Upper lobe of right lung (tissue), 1 donor: ENCODE results near the gene CES1. TPM values are rescaled to one million over a fixed set of nuclear protein-coding genes. Genes with fewer than 3 reads are reported as not detected.
"Not testable (repeated sequence)": the region's sequence is repeated elsewhere in the genome, so short reads cannot be mapped to it uniquely, and the experiment has no call there.

Source experiments
- ATAC-seq: fragments of 200-7000 bp; cut with Tn5 transposase; one replicate; pipeline ENCODE4 v1.9.1; 2020; ENCODE audit warnings: mild to moderate bottlenecking, moderate library complexity
- DNase-seq: peaks from one replicate; pipeline ENCODE4 v3.0.0-alpha.2; 2020
- H3K27ac ChIP-seq: fragments of 200-600 bp; one replicate; pipeline ENCODE4 v1.8.0; 2022
- H3K27me3 ChIP-seq: fragments of 200-600 bp; one replicate; pipeline ENCODE4 v1.8.0; 2022; ENCODE audit warnings: mild to moderate bottlenecking
- H3K36me3 ChIP-seq: fragments of 200-600 bp; one replicate; pipeline ENCODE4 v1.8.0; 2022
- H3K4me1 ChIP-seq: fragments of 200-600 bp; one replicate; pipeline ENCODE4 v1.8.0; 2022
- H3K4me3 ChIP-seq: fragments of 200-600 bp; one replicate; pipeline ENCODE4 v1.8.0; 2022; ENCODE audit warnings: mild to moderate bottlenecking
- H3K9me3 ChIP-seq: fragments of 200-600 bp; one replicate; pipeline ENCODE4 v1.8.0; 2022
- intact Hi-C: fragments of 100-400 bp; cut with DNase I; formaldehyde crosslinking; loops from one replicate; pipeline ENCODE4 v1.11.0; 2022
- total RNA-seq: library from RNA; stranded (reverse); fragmentation: NEBNext Ultra II Directional; extraction: Animal tissue kit (Norgen Biotek cat#: 25700); gene quantifications from one replicate; pipeline ENCODE4 v1.2.1, GENCODE V29; 2021
- TF ChIP-seq, protein P1 (sequence below): fragments of 200-600 bp; IDR thresholded peaks from one replicate; pipeline ENCODE4 v1.8.0; 2022; ENCODE audit warnings: antibody characterized with exemption
- donor health status: DM: no; HTN: yes; CAD: no; lungs with severe emphysema.

Gene CES1
- total RNA-seq, 1 donor from 2014 or later: 293 TPM

GRCh38 chr16:55821210-55821609, 11.7 kb downstream of the CES1 start:
- Histone ChIP-seq H3K27ac (no peak overlapping the region), H3K4me1 (no peaks in the 10 kb centered on the region), H3K4me3 (no peak overlapping the region), H3K36me3 (peaks cover 29% of the 10 kb centered on the region), H3K27me3 (no peaks in the 10 kb centered on the region), H3K9me3 (no peaks in the 10 kb centered on the region)
- TF ChIP-seq, protein P1, sequence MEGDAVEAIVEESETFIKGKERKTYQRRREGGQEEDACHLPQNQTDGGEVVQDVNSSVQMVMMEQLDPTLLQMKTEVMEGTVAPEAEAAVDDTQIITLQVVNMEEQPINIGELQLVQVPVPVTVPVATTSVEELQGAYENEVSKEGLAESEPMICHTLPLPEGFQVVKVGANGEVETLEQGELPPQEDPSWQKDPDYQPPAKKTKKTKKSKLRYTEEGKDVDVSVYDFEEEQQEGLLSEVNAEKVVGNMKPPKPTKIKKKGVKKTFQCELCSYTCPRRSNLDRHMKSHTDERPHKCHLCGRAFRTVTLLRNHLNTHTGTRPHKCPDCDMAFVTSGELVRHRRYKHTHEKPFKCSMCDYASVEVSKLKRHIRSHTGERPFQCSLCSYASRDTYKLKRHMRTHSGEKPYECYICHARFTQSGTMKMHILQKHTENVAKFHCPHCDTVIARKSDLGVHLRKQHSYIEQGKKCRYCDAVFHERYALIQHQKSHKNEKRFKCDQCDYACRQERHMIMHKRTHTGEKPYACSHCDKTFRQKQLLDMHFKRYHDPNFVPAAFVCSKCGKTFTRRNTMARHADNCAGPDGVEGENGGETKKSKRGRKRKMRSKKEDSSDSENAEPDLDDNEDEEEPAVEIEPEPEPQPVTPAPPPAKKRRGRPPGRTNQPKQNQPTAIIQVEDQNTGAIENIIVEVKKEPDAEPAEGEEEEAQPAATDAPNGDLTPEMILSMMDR: no peak
- DNase-seq (no peak), ATAC-seq (no peak)
- intact Hi-C loops: no loop called here

GRCh38 chr16:55820615-55821014, 12.3 kb downstream of the CES1 start:
- intact Hi-C loops: no loop called here
- no peaks in the 10 kb centered on the region for H3K9me3 ChIP-seq
- TF ChIP-seq, protein P1: no peak
- no peak overlapping the region for H3K27ac ChIP-seq
- peaks cover 28% of the 10 kb centered on the region for H3K36me3 ChIP-seq
- ATAC-seq (no peak), DNase-seq (no peak)
- no peaks in the 10 kb centered on the region for H3K27me3 ChIP-seq
- no peak overlapping the region for H3K4me3 ChIP-seq
- no peaks in the 10 kb centered on the region for H3K4me1 ChIP-seq

DNA sequence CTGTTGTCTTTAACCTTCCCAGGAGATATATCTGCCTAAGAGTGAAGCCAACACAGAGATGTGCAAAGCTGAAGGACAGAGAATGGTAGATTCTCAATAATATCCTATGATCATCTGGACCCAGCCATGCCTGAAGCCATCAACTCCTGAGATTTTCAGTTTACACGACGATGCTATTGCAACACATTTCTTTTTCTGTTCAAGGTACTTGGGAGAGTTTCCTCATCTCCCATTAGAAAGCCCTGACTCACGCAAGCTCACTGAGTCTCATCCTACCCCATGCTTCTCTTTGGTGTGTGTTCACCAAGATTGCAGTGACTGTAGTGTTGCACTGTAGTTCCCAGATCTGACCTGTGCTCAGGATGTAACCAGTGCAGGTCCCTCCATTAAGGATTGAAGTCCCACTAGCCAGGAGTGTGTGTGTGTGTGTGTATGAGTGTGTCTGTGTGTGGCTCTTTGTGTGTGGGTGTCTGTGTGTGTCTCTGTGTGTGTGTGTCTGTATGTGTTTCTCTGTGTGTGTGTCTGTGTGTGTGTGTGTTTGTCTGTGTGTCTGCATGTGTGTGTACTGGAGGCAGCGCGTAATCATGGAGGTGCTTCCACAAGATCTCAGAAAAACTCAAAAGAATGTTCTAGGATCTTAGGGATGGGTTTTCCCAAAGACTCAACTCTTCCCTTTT, 15.5 kb downstream of the CES1 start:
- Histone ChIP-seq H3K9me3 (no peaks in the 10 kb centered on the region), H3K27ac (no peak overlapping the region), H3K4me3 (no peak overlapping the region), H3K4me1 (no peaks in the 10 kb centered on the region), H3K36me3 (peaks cover 17% of the 10 kb centered on the region), H3K27me3 (no peaks in the 10 kb centered on the region)
- no peak for ATAC-seq
- TF ChIP-seq, protein P1: no peak
- intact Hi-C loops: no loop called here
- DNase-seq: no peak

- DNase-seq, H3K4me3 ChIP-seq, H3K9me3 ChIP-seq, H3K36me3 ChIP-seq, H3K27ac ChIP-seq, intact Hi-C loops, H3K4me1 ChIP-seq, H3K27me3 ChIP-seq, ATAC-seq: not testable (repeated sequence)
Measured at GRCh38 chr16:55816222-55816621, 16.7 kb downstream of the CES1 start.

GRCh38 chr16:55815320-55815719, 17.6 kb downstream of the CES1 start:
- TF ChIP-seq, protein P1: no peak
- Histone ChIP-seq H3K4me3 (no peak overlapping the region), H3K27ac (no peak overlapping the region), H3K36me3 (peaks cover 11% of the 10 kb centered on the region), H3K9me3 (no peaks in the 10 kb centered on the region), H3K27me3 (no peaks in the 10 kb centered on the region), H3K4me1 (no peaks in the 10 kb centered on the region)
- DNase-seq (no peak), ATAC-seq (peak; percentile 8)
- intact Hi-C loops: no loop called here

DNA sequence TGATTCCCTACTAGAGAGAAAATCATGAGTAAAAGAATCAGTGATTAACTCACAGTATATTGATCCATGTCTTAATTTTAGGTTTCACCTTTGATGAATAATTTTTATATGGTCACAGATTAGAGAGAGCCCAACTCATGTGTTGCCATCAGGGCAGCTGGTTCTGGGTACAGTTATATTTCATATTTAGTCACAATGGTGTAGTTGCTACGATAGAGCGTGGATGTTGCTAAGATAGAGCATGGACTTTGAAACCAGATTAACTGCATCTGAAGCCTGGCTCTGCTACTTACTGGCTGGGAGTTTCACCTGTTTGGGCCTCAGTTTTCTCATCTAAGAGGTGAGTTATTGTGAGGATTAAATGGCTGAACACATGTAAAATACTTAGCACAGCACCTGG, 18.7 kb downstream of the CES1 start:
- H3K9me3 ChIP-seq, DNase-seq, H3K4me3 ChIP-seq, ATAC-seq, H3K27me3 ChIP-seq, H3K4me1 ChIP-seq, intact Hi-C loops, H3K27ac ChIP-seq: not testable (repeated sequence)
- H3K36me3 ChIP-seq: peaks cover 17% of the 10 kb centered on the region

- H3K27me3 ChIP-seq, ATAC-seq, intact Hi-C loops, H3K4me1 ChIP-seq, H3K27ac ChIP-seq, H3K9me3 ChIP-seq, DNase-seq, H3K4me3 ChIP-seq: not testable (repeated sequence)
- peaks cover 17% of the 10 kb centered on the region for H3K36me3 ChIP-seq
Measured at GRCh38 chr16:55813730-55814129, 19.2 kb downstream of the CES1 start.
